H9 (cell line): ENCODE measurements around the gene VRK1. TPM values are rescaled to one million over a fixed set of nuclear protein-coding genes. Genes with fewer than 3 reads are reported as not detected.

Experiments
- DNase-seq: peaks from one replicate; pipeline ENCODE4 v3.0.0-alpha.2; 2017
- H2AFZ ChIP-seq: one replicate; pipeline ENCODE4 v1.6.1; 2013; ENCODE audit warnings: mild to moderate bottlenecking, low read length, control low read depth, moderate library complexity
- H2AK5ac ChIP-seq: 2 replicates; pipeline ENCODE4 v1.6.1; 2013; ENCODE audit warnings: low read length, control low read depth, mixed read lengths; ENCODE audit not compliant: insufficient read length
- H2BK120ac ChIP-seq: one replicate; pipeline ENCODE4 v1.6.1; 2013; ENCODE audit warnings: low read depth, mild to moderate bottlenecking, low read length, control low read depth, inconsistent platforms; ENCODE audit not compliant: poor library complexity, severe bottlenecking
- H2BK12ac ChIP-seq: 2 replicates; pipeline ENCODE4 v1.6.1; 2013; ENCODE audit warnings: low read length, control low read depth, mixed read lengths, low read depth; ENCODE audit not compliant: insufficient read length
- H2BK15ac ChIP-seq: 2 replicates; pipeline ENCODE4 v1.6.1; 2013; ENCODE audit warnings: low read depth, low read length, control low read depth
- H2BK20ac ChIP-seq: one replicate; pipeline ENCODE4 v1.6.1; 2013; ENCODE audit warnings: low read depth, mild to moderate bottlenecking, low read length, control low read depth, inconsistent platforms; ENCODE audit not compliant: poor library complexity, severe bottlenecking
- H2BK5ac ChIP-seq: 2 replicates; pipeline ENCODE4 v1.6.1; 2013; ENCODE audit warnings: low read length, control low read depth, mixed read lengths; ENCODE audit not compliant: insufficient read length
- H3K14ac ChIP-seq: 2 replicates; pipeline ENCODE4 v1.6.1; 2013; ENCODE audit warnings: low read length, control low read depth; ENCODE audit not compliant: insufficient read depth
- H3K18ac ChIP-seq: 2 replicates; pipeline ENCODE4 v1.6.1; 2013; ENCODE audit warnings: low read depth, mild to moderate bottlenecking, mixed read lengths, low read length, control low read depth; ENCODE audit not compliant: insufficient read length
- H3K23ac ChIP-seq: 2 replicates; pipeline ENCODE4 v1.6.1; 2013; ENCODE audit warnings: low read length, control low read depth, mixed read lengths, low read depth; ENCODE audit not compliant: insufficient read length
- H3K23me2 ChIP-seq: 2 replicates; pipeline ENCODE4 v1.6.1; 2013; ENCODE audit warnings: low read depth, mild to moderate bottlenecking, mixed read lengths, low read length, control low read depth; ENCODE audit not compliant: insufficient read length, poor library complexity, severe bottlenecking
- H3K27ac ChIP-seq: 2 replicates; pipeline ENCODE4 v1.5.1; 2013; ENCODE audit warnings: low read length, control low read depth, mixed read lengths, low read depth; ENCODE audit not compliant: insufficient read length
- H3K27me3 ChIP-seq: 2 replicates; pipeline ENCODE4 v1.6.1; 2013; ENCODE audit warnings: low read length, control low read depth, inconsistent platforms; ENCODE audit not compliant: insufficient read depth
- H3K4ac ChIP-seq: 2 replicates; pipeline ENCODE4 v1.6.1; 2013; ENCODE audit warnings: low read depth, mild to moderate bottlenecking, control low read depth, inconsistent platforms, low read length, moderate library complexity
- H3K4me1 ChIP-seq: 2 replicates; pipeline ENCODE4 v1.6.1; 2013; ENCODE audit warnings: low read length, control low read depth, inconsistent platforms; ENCODE audit not compliant: insufficient read depth
- H3K4me2 ChIP-seq: 2 replicates; pipeline ENCODE4 v1.6.1; 2013; ENCODE audit warnings: low read length, control low read depth, mixed read lengths; ENCODE audit not compliant: insufficient read length, insufficient read depth
- H3K56ac ChIP-seq: 2 replicates; pipeline ENCODE4 v1.6.1; 2013; ENCODE audit warnings: low read depth, mild to moderate bottlenecking, mixed read lengths, low read length, control low read depth; ENCODE audit not compliant: insufficient read length
- H3K79me1 ChIP-seq: 2 replicates; pipeline ENCODE4 v1.6.1; 2013; ENCODE audit warnings: low read depth, mild to moderate bottlenecking, moderate library complexity, low read length, control low read depth, inconsistent platforms; ENCODE audit not compliant: insufficient read depth, poor library complexity, severe bottlenecking
- H3K79me2 ChIP-seq: 2 replicates; pipeline ENCODE4 v1.6.1; 2013; ENCODE audit warnings: low read length, control low read depth, inconsistent platforms; ENCODE audit not compliant: insufficient read depth
- H3K9ac ChIP-seq: 2 replicates; pipeline ENCODE4 v1.6.1; 2013; ENCODE audit warnings: low read length, control low read depth, mixed read lengths; ENCODE audit not compliant: insufficient read length; ENCODE audit errors: extremely low read depth
- H3K9me3 ChIP-seq: one replicate; pipeline ENCODE4 v1.6.1; 2013; ENCODE audit warnings: low read depth, low read length, inconsistent platforms; ENCODE audit not compliant: control insufficient read depth
- H3T11ph ChIP-seq: one replicate; pipeline ENCODE4 v1.6.1; 2013; ENCODE audit warnings: mild to moderate bottlenecking, low read length, control low read depth, inconsistent platforms
- H4K20me1 ChIP-seq: one replicate; pipeline ENCODE4 v1.6.1; 2013; ENCODE audit not compliant: control insufficient read depth, insufficient read length, insufficient read depth
- H4K5ac ChIP-seq: 2 replicates; pipeline ENCODE4 v1.6.1; 2013; ENCODE audit warnings: low read depth, mild to moderate bottlenecking, mixed read lengths, low read length, control low read depth; ENCODE audit not compliant: insufficient read length
- H4K8ac ChIP-seq: replicated peaks from 2 replicates; pipeline ENCODE4 v1.6.1; 2013; ENCODE audit warnings: low read length, control low read depth, mixed read lengths, low read depth; ENCODE audit not compliant: insufficient read length
- H4K91ac ChIP-seq: 2 replicates; pipeline ENCODE4 v1.6.1; 2013; ENCODE audit warnings: low read depth, mild to moderate bottlenecking, moderate library complexity, mixed read lengths, low read length, control low read depth; ENCODE audit not compliant: insufficient read length
- H3K27ac Mint-ChIP-seq, 3 experiments: 2 replicates in 2 of 3; 3 replicates in 1 of 3; pipeline ENCODE4 v1.8.0; 2020 to 2021; ENCODE audit warnings: mixed read lengths in 3 of 3, mild to moderate bottlenecking in 1 of 3, moderate library complexity in 1 of 3
- H3K27me3 Mint-ChIP-seq: 2 replicates; pipeline ENCODE4 v1.8.0; 2021; ENCODE audit warnings: low read depth, mild to moderate bottlenecking, moderate library complexity, mixed read lengths
- H3K36me3 Mint-ChIP-seq, 3 experiments: 2 replicates in 2 of 3; 3 replicates in 1 of 3; pipeline ENCODE4 v1.8.0; 2020 to 2021; ENCODE audit warnings: low read depth in 3 of 3, mixed read lengths in 3 of 3; ENCODE audit not compliant: insufficient read depth in 1 of 3
- H3K4me1 Mint-ChIP-seq, 2 experiments: 2 replicates each; pipeline ENCODE4 v1.8.0; 2020; ENCODE audit warnings: mixed read lengths in 2 of 2
- H3K4me3 Mint-ChIP-seq, 2 experiments: 2 replicates in 1 of 2; 3 replicates in 1 of 2; pipeline ENCODE4 v1.8.0; 2020 to 2021; ENCODE audit warnings: mild to moderate bottlenecking in 2 of 2, mixed read lengths in 2 of 2, moderate library complexity in 1 of 2
- H3K9me3 Mint-ChIP-seq, 2 experiments: 2 replicates in 1 of 2; 3 replicates in 1 of 2; pipeline ENCODE4 v1.8.0; 2020; ENCODE audit warnings: mild to moderate bottlenecking in 2 of 2, mixed read lengths in 2 of 2, moderate library complexity in 1 of 2
- CTCF ChIP-seq: fragments of 200-600 bp; sonication (generic); conservative IDR thresholded peaks from 3 replicates; pipeline ENCODE4 v1.8.0; 2021; ENCODE audit warnings: antibody characterized with exemption, mild to moderate bottlenecking
- WGBS: extraction: QIAGEN DNeasy Blood & Tissue Kit; methylation state at CpG from one replicate; pipeline ENCODE4 v1.1.7; 2013; ENCODE audit warnings: missing lambda C conversion rate, low lambda C conversion rate, mixed read lengths; ENCODE audit not compliant: insufficient read length; ENCODE audit errors: extremely low coverage; 5-methylcytosine and 5-hydroxymethylcytosine counted together
- total RNA-seq: library from RNA; stranded (reverse); gene quantifications from 2 replicates; pipeline ENCODE4 v1.2.1, GENCODE V29; 2021

The VRK1 gene
- total RNA-seq, 1 experiment from 2014 or later = 55.7 TPM

GRCh38 chr14:96928779-96929380, 131.7 kb downstream of the VRK1 start:
- no peak overlapping the region for H3K4me2 ChIP-seq

More at GRCh38 chr14:96928779-96929380, 131.7 kb downstream of the VRK1 start:
- Histone ChIP-seq H3K79me2 (no peaks in the 10 kb centered on the region), H3T11ph (no peak overlapping the region), H3K14ac (no peak overlapping the region), H2BK5ac (no peak overlapping the region), H3K4me1 (peaks cover 4% of the 10 kb centered on the region; the same call in 1 of the 2 replicates), H2BK120ac (no peak overlapping the region), H2AK5ac (no peak overlapping the region), H3K18ac (no peak overlapping the region), H3K79me1 (no peaks in the 10 kb centered on the region), H3K27me3 (no peaks in the 10 kb centered on the region), H2BK20ac (no peak overlapping the region), H3K23ac (no peak overlapping the region), H3K56ac (no peak overlapping the region), H4K20me1 (peaks cover 3% of the 10 kb centered on the region), H2BK12ac (no peak overlapping the region), H3K4ac (no peak overlapping the region), H4K8ac (no peak overlapping the region), H2BK15ac (no peak overlapping the region), H4K91ac (no peak overlapping the region), H3K9me3 (no peaks in the 10 kb centered on the region), H3K27ac (no peak overlapping the region), H3K9ac (no peak overlapping the region), H3K23me2 (no peaks in the 10 kb centered on the region), H2AFZ (no peak overlapping the region), H4K5ac (no peak overlapping the region)
- H3K4me3 Mint-ChIP-seq = no peak overlapping the region
- peaks cover 2% of the 10 kb centered on the region; the same call in 1 of the 2 replicates for H3K27me3 Mint-ChIP-seq
- no peaks in the 10 kb centered on the region; a peak in 1 of 5 replicates for H3K9me3 Mint-ChIP-seq
- no peak overlapping the region for H3K27ac Mint-ChIP-seq
- WGBS = 100% methylated on average over 1 of the region's 3 CpGs
- peaks cover 12 to 13% of the 10 kb centered on the region in 2 experiments for H3K4me1 Mint-ChIP-seq
- H3K36me3 Mint-ChIP-seq = no peaks in the 10 kb centered on the region
- no peak for TF ChIP-seq CTCF
- DNase-seq = no peak
